Ovary (tissue), 9 donors: Measurements from ENCODE around the gene C1orf50. TPM values are rescaled to one million over a fixed set of nuclear protein-coding genes. Genes with fewer than 3 reads are reported as not detected.

Experiments used
- DNase-seq, 5 donors: peaks; one replicate each; pipeline ENCODE4 v3.0.0-alpha.2; 2019 to 2020
- H3K27ac ChIP-seq, 2 donors: fragments of 200-600 bp; one replicate each; pipeline versions ENCODE4 v1.5.1 to v1.8.0; 2019 to 2022
- H3K27me3 ChIP-seq: fragments of 200-600 bp; one replicate; pipeline ENCODE4 v1.8.0; 2022
- H3K36me3 ChIP-seq: fragments of 200-600 bp; sonication (generic); one replicate; pipeline ENCODE4 v1.5.1; 2019
- H3K4me1 ChIP-seq: one replicate; pipeline ENCODE4 v1.8.1; 2013; ENCODE audit warnings: mild to moderate bottlenecking, moderate library complexity; ENCODE audit not compliant: insufficient read depth
- H3K4me3 ChIP-seq: fragments of 200-600 bp; sonication (generic); one replicate; pipeline ENCODE4 v1.5.1; 2017
- H3K9me3 ChIP-seq, 2 donors: fragments of 200-600 bp in 1 of 2; sonication (generic) in 1 of 2; one replicate each; pipeline versions ENCODE4 v1.5.1 to v1.8.1; 2013 to 2019; ENCODE audit warnings: mild to moderate bottlenecking in 1 of 2, moderate library complexity in 1 of 2
- CTCF ChIP-seq, 3 donors: fragments of 450-650 bp in 2 of 3; fragments of 200-600 bp in 1 of 3; IDR thresholded peaks; one replicate each; pipeline versions ENCODE4 v1.5.1 to v1.8.0; 2016 to 2022; ENCODE audit warnings: antibody characterized with exemption in 3 of 3, mild to moderate bottlenecking in 1 of 3
- EP300 ChIP-seq: sonication (generic); formaldehyde crosslinking; IDR thresholded peaks from one replicate; pipeline ENCODE4 v1.6.1; 2017; ENCODE audit warnings: antibody characterized with exemption
- POLR2A ChIP-seq: fragments of 450-650 bp; IDR thresholded peaks from one replicate; pipeline ENCODE4 v1.6.1; 2017; ENCODE audit warnings: antibody characterized with exemption, mild to moderate bottlenecking, moderate library complexity
- WGBS, 3 donors: extraction: QIAGEN DNeasy Blood & Tissue Kit in 1 of 3; methylation state at CpG; one replicate each; pipeline versions ENCODE4 v1.1.5 to v1.1.7; 2013 to 2017; 5-methylcytosine and 5-hydroxymethylcytosine counted together
- intact Hi-C, 4 donors: fragments of 100-400 bp; cut with DNase I; formaldehyde crosslinking; loops; one replicate each; pipeline versions ENCODE4 v1.11.0 to v1.15.1; 2022 to 2023
- polyA plus RNA-seq, 2 donors: library from polyadenylated mRNA; stranded (reverse); fragments of 200-250 nt in 1 of 2; fragments of 350-450 nt in 1 of 2; fragmentation: Illumina TruSeq in 1 of 2; extraction: RNeasy Lipid Tissue Mini Kit (QIAGEN cat#74804) in 1 of 2; gene quantifications; one replicate each; pipeline ENCODE4 v1.2.3, GENCODE V29; 2013 to 2014
- total RNA-seq, 7 donors: library from RNA; depleted of rRNA in 2 of 7; stranded (reverse); fragments of >200 nt in 2 of 7; fragmentation: NEBNext Ultra II Directional in 3 of 7; extraction: Animal tissue kit (Norgen Biotek cat#: 25700) in 3 of 7; gene quantifications; one replicate each; pipeline versions ENCODE4 v1.1.0 to v1.2.4, GENCODE V29; 2016 to 2023
- donor health status: DM: no; HTN: no; CAD: no; lungs with moderate emphysema.
- donor health status: DM: no; HTN: no; CAD: no.
- donor health status: Bipolar disorder and iron deficiency.
- donor health status: DM: yes; HTN: yes; CAD: no.
- donor health status: DM: no; HTN: no; CAD: no.
- donor health status: DM: yes; HTN: yes; CAD: no.

Gene C1orf50
- total and polyA plus RNA-seq, 9 donors: 1.3 to 13.6 (median 5.8) TPM

- peak overlapping the region; percentile 67 to 80 for H3K27ac ChIP-seq
- no peak for TF ChIP-seq EP300
- peak in 1 of 3 donors; percentile 23 for TF ChIP-seq CTCF (IDR thresholded peaks at IDR 0.05)
- no peaks in the 10 kb centered on the region for H3K9me3 ChIP-seq
- no peaks in the 10 kb centered on the region for H3K36me3 ChIP-seq
- intact Hi-C loops: loop anchor here in 3 of 4 donors (10.0 kb wide), 3 partner anchors 49 to 159 kb away; partner anchors contain the start of genes YBX1 (in 2 of the 3), ERMAP (in 1 of the 3) and SVBP (in 1 of the 3)
- 1% methylated on average over 28 to 44 of the region's 44 CpGs for WGBS, 3 donors
- peak overlapping the region; percentile 81 for H3K4me3 ChIP-seq
- DNase-seq: peak; percentile 36 to 54 (median 47)
- H3K27me3 ChIP-seq: no peaks in the 10 kb centered on the region
- H3K4me1 ChIP-seq: peaks cover 9% of the 10 kb centered on the region
Observed at GRCh38 chr1:42765832-42766740, 963 bp upstream of the C1orf50 start.

- no peaks in the 10 kb centered on the region for H3K36me3 ChIP-seq
- peak overlapping the region; percentile 81 for H3K4me3 ChIP-seq
- intact Hi-C loops: loop anchor here in 3 of 4 donors (10.0 kb wide), 3 partner anchors 47 to 157 kb away; partner anchors contain the start of genes YBX1 (in 2 of the 3), ERMAP (in 1 of the 3) and SVBP (in 1 of the 3)
- no peak for DNase-seq
- no peak for TF ChIP-seq CTCF (IDR thresholded peaks at IDR 0.05)
- TF ChIP-seq POLR2A: no peak
- no peak for TF ChIP-seq EP300
- H3K27ac ChIP-seq: peak overlapping the region; percentile 72 to 78
- no peaks in the 10 kb centered on the region for H3K9me3 ChIP-seq
- no peaks in the 10 kb centered on the region for H3K27me3 ChIP-seq
- peaks cover 11% of the 10 kb centered on the region for H3K4me1 ChIP-seq
- WGBS, 3 donors: 0 to 2% (median 1%) methylated on average over 21 to 23 of the region's 23 CpGs
Observed at GRCh38 chr1:42767510-42768000, 506 bp downstream of the C1orf50 start.

GRCh38 chr1:42768172-42768571 lies 1.1 kb downstream of the C1orf50 start:
- no peak overlapping the region for H3K27ac ChIP-seq
- H3K27me3 ChIP-seq: no peaks in the 10 kb centered on the region
- H3K9me3 ChIP-seq: no peaks in the 10 kb centered on the region
- no peak for DNase-seq
- intact Hi-C loops: loop anchor here in 3 of 4 donors (10.0 kb wide), 3 partner anchors 47 to 157 kb away; partner anchors contain the start of genes YBX1 (in 2 of the 3), ERMAP (in 1 of the 3) and SVBP (in 1 of the 3)
- H3K4me3 ChIP-seq: peak overlapping the region; percentile 81
- H3K4me1 ChIP-seq: peaks cover 11% of the 10 kb centered on the region
- 71 to 79% (median 72%) methylated on average over 2 of the region's 2 CpGs for WGBS, 3 donors
- no peaks in the 10 kb centered on the region for H3K36me3 ChIP-seq
- TF ChIP-seq CTCF (IDR thresholded peaks at IDR 0.05) (no peak), EP300 (no peak), POLR2A (no peak)

- DNase-seq: no peak
- Histone ChIP-seq H3K4me1 (peaks cover 7% of the 10 kb centered on the region), H3K27me3 (no peaks in the 10 kb centered on the region), H3K4me3 (no peak overlapping the region), H3K9me3 (no peaks in the 10 kb centered on the region), H3K36me3 (no peaks in the 10 kb centered on the region), H3K27ac (no peak overlapping the region)
- TF ChIP-seq POLR2A (no peak), CTCF (IDR thresholded peaks at IDR 0.05) (no peak), EP300 (no peak)
- WGBS, 3 donors: 72 to 86% (median 76%) methylated on average over 3 of the region's 3 CpGs
- intact Hi-C loops: loop anchor here in 3 of 4 donors (10.0 kb wide), 4 partner anchors 45 to 295 kb away; partner anchors contain the start of genes YBX1 (in 2 of the 3), ERMAP (in 1 of the 3) and SVBP (in 1 of the 3)
Observed at GRCh38 chr1:42769811-42770210, 2.8 kb downstream of the C1orf50 start.
